Loucy (cell line): ENCODE results near the gene KDM2B.

Experiments used
- H2AFZ ChIP-seq: fragments of 200-600 bp; sonication (generic); 2 replicates; pipeline ENCODE4 v1.6.0; 2016; ENCODE audit warnings: antibody characterized with exemption, mild to moderate bottlenecking, low read length, moderate library complexity
- H3F3A ChIP-seq: fragments of 200-600 bp; 2 replicates; pipeline ENCODE4 v1.6.0; 2016; ENCODE audit warnings: antibody characterized with exemption, low read depth, mild to moderate bottlenecking
- H3K27me3 ChIP-seq: fragments of 200-600 bp; sonication (generic); 2 replicates; pipeline ENCODE4 v1.6.1; 2014; ENCODE audit warnings: low read length, mild to moderate bottlenecking; ENCODE audit not compliant: insufficient read depth, poor library complexity, severe bottlenecking
- H3K36me3 ChIP-seq: fragments of 200-600 bp; sonication (generic); 2 replicates; pipeline ENCODE4 v1.6.1; 2016; ENCODE audit warnings: low read length; ENCODE audit not compliant: insufficient read depth
- H3K4me1 ChIP-seq: fragments of 200-600 bp; sonication (generic); 2 replicates; pipeline ENCODE4 v1.5.1; 2014; ENCODE audit warnings: low read length, mild to moderate bottlenecking; ENCODE audit not compliant: insufficient read depth, poor library complexity, severe bottlenecking
- H3K4me2 ChIP-seq: fragments of 200-600 bp; sonication (generic); 2 replicates; pipeline ENCODE4 v1.6.0; 2014; ENCODE audit warnings: antibody characterized with exemption, low read length, low read depth, mild to moderate bottlenecking; ENCODE audit not compliant: poor library complexity, severe bottlenecking
- H3K4me3 ChIP-seq: fragments of 200-600 bp; sonication (generic); 2 replicates; pipeline ENCODE4 v1.5.1; 2014; ENCODE audit warnings: low read length, mild to moderate bottlenecking, mixed read lengths; ENCODE audit not compliant: poor library complexity, severe bottlenecking
- H3K79me2 ChIP-seq: fragments of 200-600 bp; sonication (generic); 2 replicates; pipeline ENCODE4 v1.6.1; 2014; ENCODE audit warnings: low read length; ENCODE audit not compliant: insufficient read depth
- H3K9ac ChIP-seq: fragments of 200-600 bp; sonication (generic); 2 replicates; pipeline ENCODE4 v1.6.0; 2014; ENCODE audit warnings: mild to moderate bottlenecking, low read depth, low read length, moderate library complexity; ENCODE audit not compliant: poor library complexity, severe bottlenecking
- H3K9me2 ChIP-seq: fragments of 200-600 bp; sonication (generic); replicated peaks from 2 replicates; pipeline ENCODE4 v1.6.1; 2016; ENCODE audit warnings: low read depth, low read length, mixed read lengths
- H3K9me3 ChIP-seq: fragments of 200-600 bp; sonication (generic); 2 replicates; pipeline ENCODE4 v1.6.1; 2014; ENCODE audit warnings: mild to moderate bottlenecking, antibody characterized with exemption, low read length, low read depth; ENCODE audit not compliant: insufficient read depth
- H4K20me1 ChIP-seq: fragments of 200-600 bp; sonication (generic); 2 replicates; pipeline ENCODE4 v1.6.0; 2014; ENCODE audit warnings: antibody characterized with exemption, low read length, mild to moderate bottlenecking; ENCODE audit not compliant: insufficient read depth, poor library complexity, severe bottlenecking
- EZH2phosphoT487 ChIP-seq: fragments of 200-600 bp; IDR thresholded peaks from 2 replicates; pipeline ENCODE4 v1.6.1; 2018; ENCODE audit warnings: antibody characterized with exemption, mild to moderate bottlenecking, moderate library complexity, borderline replicate concordance
- TF ChIP-seq, protein P1 (sequence below): fragments of 200-600 bp; sonication (generic); conservative IDR thresholded peaks from 2 replicates; pipeline ENCODE4 v1.5.1; 2014; ENCODE audit warnings: mild to moderate bottlenecking, antibody characterized with exemption, low read length

Gene KDM2B

DNA sequence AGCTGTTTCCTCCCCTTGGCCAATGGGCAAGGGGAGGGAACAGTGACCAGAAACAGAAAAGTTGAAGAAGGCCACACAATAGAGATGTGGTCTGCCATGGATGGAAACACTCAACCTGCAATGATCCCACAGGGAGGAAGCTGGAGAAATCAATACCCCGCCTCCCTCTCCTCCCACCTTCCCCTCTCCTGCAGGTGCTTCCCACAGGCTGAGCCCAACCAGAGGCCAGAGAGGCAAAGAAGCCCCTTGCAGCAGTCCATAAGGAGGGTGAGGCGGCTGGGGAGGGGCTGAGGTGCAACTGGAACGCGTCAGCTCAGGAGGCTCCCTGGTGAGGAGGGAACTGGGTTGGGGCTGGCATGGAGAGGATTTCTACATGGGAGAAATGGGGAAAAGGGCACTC is 96.9 kb downstream of the KDM2B start:
- H3K27me3 ChIP-seq: no peaks in the 10 kb centered on the region
- no peaks in the 10 kb centered on the region for H4K20me1 ChIP-seq
- no peaks in the 10 kb centered on the region for H3F3A ChIP-seq
- no peak overlapping the region for H3K4me2 ChIP-seq
- H3K9me3 ChIP-seq: no peaks in the 10 kb centered on the region
- H3K79me2 ChIP-seq: peaks cover 20% of the 10 kb centered on the region; the same call in 1 of the 2 replicates
- H3K4me3 ChIP-seq: no peak overlapping the region
- H3K4me1 ChIP-seq: no peaks in the 10 kb centered on the region
- H3K36me3 ChIP-seq: peaks cover 21% of the 10 kb centered on the region; the same call in 1 of the 2 replicates
- H3K9ac ChIP-seq: no peak overlapping the region
- no peak overlapping the region for H2AFZ ChIP-seq
- H3K9me2 ChIP-seq: no peaks in the 10 kb centered on the region
- TF ChIP-seq, protein P1, sequence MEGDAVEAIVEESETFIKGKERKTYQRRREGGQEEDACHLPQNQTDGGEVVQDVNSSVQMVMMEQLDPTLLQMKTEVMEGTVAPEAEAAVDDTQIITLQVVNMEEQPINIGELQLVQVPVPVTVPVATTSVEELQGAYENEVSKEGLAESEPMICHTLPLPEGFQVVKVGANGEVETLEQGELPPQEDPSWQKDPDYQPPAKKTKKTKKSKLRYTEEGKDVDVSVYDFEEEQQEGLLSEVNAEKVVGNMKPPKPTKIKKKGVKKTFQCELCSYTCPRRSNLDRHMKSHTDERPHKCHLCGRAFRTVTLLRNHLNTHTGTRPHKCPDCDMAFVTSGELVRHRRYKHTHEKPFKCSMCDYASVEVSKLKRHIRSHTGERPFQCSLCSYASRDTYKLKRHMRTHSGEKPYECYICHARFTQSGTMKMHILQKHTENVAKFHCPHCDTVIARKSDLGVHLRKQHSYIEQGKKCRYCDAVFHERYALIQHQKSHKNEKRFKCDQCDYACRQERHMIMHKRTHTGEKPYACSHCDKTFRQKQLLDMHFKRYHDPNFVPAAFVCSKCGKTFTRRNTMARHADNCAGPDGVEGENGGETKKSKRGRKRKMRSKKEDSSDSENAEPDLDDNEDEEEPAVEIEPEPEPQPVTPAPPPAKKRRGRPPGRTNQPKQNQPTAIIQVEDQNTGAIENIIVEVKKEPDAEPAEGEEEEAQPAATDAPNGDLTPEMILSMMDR: no peak
- TF ChIP-seq EZH2phosphoT487: no peak

DNA sequence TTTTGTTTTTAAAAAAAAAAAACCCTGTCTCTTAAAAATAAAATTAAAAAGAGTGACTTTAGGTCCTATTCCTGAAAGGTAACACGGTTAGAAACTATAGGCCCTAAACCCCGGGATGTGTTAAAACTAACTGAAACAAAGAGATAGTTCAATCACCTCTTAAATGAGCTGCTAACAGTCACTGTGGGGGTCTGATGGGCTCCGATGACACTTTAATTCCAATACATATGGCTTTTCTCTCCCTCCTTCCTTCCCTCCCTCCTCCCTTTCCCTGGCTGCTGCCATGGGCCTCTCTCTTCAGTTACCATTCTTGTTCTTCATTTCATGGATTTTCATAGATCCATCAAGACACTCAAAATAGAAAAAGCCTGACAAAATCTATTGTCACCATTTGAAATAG is 104.3 kb downstream of the KDM2B start:
- no peak overlapping the region for H3K4me3 ChIP-seq
- H3F3A ChIP-seq: no peaks in the 10 kb centered on the region
- no peaks in the 10 kb centered on the region for H3K27me3 ChIP-seq
- no peaks in the 10 kb centered on the region for H3K9me2 ChIP-seq
- H3K79me2 ChIP-seq: peaks cover 11% of the 10 kb centered on the region; the same call in 1 of the 2 replicates
- H3K4me2 ChIP-seq: no peak overlapping the region
- no peak overlapping the region for H3K9ac ChIP-seq
- no peaks in the 10 kb centered on the region for H4K20me1 ChIP-seq
- H3K4me1 ChIP-seq: no peaks in the 10 kb centered on the region
- TF ChIP-seq, protein P1: no peak
- no peak for TF ChIP-seq EZH2phosphoT487
- H2AFZ ChIP-seq: no peak overlapping the region
- peaks cover 5% of the 10 kb centered on the region; the same call in 1 of the 2 replicates for H3K36me3 ChIP-seq
- no peaks in the 10 kb centered on the region for H3K9me3 ChIP-seq

DNA sequence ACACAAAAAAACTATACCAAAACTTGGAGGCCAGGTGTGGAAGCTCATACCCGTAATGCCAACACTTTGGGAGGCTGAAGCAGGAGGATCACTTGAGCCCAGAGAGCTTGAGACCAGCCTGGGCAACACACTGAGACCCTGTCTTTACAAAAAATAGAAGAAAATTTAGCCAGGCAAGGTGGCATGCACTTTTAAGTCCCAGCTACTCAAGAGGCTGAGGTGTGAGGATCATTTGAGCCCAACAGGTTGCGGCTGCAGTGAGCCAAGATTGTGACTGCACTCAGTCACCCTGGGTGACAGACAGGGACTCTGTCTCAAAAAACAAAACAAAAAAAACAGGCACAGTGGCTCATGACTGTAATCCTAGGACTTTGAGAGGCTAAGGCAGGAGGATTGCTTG is 105.5 kb downstream of the KDM2B start:
- Histone ChIP-seq H3K79me2 (peaks cover 11% of the 10 kb centered on the region; the same call in 1 of the 2 replicates), H3K4me2 (no peak overlapping the region), H3K4me1 (no peaks in the 10 kb centered on the region), H4K20me1 (no peaks in the 10 kb centered on the region), H3K27me3 (no peaks in the 10 kb centered on the region), H3K9ac (no peak overlapping the region), H3K9me3 (no peaks in the 10 kb centered on the region), H3F3A (0 out of 2 replicates have a peak, but pooled peaks cover 1% of the 10 kb centered on the region), H2AFZ (no peak overlapping the region), H3K4me3 (no peak overlapping the region), H3K36me3 (peaks cover 5% of the 10 kb centered on the region; the same call in 1 of the 2 replicates), H3K9me2 (no peaks in the 10 kb centered on the region)
- TF ChIP-seq EZH2phosphoT487: no peak
- TF ChIP-seq, protein P1: no peak
